GM18505 (cell line): Measurements from ENCODE around the gene CFI.

Experiments used
- ATAC-seq: cut with Tn5 transposase; IDR thresholded peaks from one replicate; pipeline ENCODE4 v1.9.1; 2021; ENCODE audit not compliant: unreplicated experiment
- POLR2A ChIP-seq: IDR thresholded peaks from 4 replicates; pipeline ENCODE4 v1.6.1; 2011; ENCODE audit warnings: borderline replicate concordance; ENCODE audit not compliant: insufficient read depth, insufficient read length; ENCODE audit errors: extremely low read depth

The CFI gene

GRCh38 chr4:109755656-109756055 lies 46.1 kb downstream of the CFI start:
- ATAC-seq: no peak
- no peak for TF ChIP-seq POLR2A

DNA sequence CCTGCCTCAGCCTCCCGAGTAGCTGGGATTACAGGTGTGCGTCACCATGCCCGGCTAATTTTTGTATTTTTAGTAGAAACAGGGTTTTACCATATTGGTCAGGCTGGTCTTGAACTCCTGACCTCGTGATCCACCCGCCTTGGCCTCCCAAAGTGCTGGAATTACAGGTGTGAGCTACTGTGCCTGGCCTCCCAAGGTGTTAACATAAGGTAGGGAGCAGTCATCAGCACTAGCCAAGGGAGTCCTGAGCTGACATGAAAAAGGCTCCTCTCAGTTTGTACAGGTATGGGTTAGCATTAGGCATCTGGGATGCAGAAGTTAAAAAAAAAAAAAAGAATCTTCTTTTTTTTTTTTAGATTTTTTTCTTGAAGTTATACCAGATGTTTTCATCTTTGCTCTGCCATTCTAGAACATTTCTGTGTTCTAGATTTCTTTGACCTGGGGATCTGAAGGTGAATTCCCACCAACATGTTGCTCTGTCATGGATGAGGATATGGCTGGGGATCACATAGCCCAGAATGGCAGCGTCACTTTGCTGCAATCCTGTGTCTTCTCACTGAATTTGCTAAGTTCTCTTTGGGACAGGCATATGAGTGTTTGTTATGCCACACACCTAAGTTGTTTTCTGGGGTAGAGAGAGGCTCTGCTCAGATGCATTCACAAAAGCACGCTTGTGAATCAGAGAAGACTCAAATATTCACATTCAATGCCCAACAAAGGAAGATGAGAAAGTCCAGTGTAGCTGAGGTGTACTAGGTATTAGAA lies 47.5 kb downstream of the CFI start:
- no peak for ATAC-seq
- no peak for TF ChIP-seq POLR2A

GRCh38 chr4:109752525-109752924 lies 49.3 kb downstream of the CFI start:
- TF ChIP-seq POLR2A: no peak
- ATAC-seq: no peak

GRCh38 chr4:109751852-109752251 lies 49.9 kb downstream of the CFI start:
- no peak for ATAC-seq
- no peak for TF ChIP-seq POLR2A

- no peak for TF ChIP-seq POLR2A
- no peak for ATAC-seq
Observed at GRCh38 chr4:109750652-109751244, 51.1 kb downstream of the CFI start.

- no peak for TF ChIP-seq POLR2A
- no peak for ATAC-seq
Observed at GRCh38 chr4:109749388-109750082, 52.3 kb downstream of the CFI start.

GRCh38 chr4:109748114-109748513 lies 53.7 kb downstream of the CFI start:
- no peak for ATAC-seq

DNA sequence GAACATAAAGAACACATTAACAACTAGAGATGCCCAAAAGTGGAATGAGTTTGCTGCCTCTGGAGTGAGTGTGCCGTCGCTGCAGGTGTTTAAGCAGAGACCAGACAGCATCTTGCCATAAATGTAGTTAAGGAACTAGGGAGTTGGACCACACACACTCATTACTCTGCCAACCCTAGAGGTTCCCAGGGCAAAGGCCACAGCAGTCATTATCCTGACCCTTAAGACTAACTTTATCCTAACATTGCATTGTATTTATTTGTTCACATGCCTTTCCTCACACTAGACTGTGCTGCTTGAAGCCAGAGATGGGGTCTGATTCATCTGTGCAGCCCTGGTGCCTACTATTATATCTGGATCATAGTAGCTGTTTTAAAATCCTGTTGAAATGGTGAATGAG lies 55.1 kb downstream of the CFI start:
- no peak for ATAC-seq
- no peak for TF ChIP-seq POLR2A

More at GRCh38 chr4:109748114-109748513, 53.7 kb downstream of the CFI start:
- TF ChIP-seq POLR2A: no peak

GRCh38 chr4:109745830-109746229 lies 56.0 kb downstream of the CFI start:
- ATAC-seq: no peak
- TF ChIP-seq POLR2A: no peak

DNA sequence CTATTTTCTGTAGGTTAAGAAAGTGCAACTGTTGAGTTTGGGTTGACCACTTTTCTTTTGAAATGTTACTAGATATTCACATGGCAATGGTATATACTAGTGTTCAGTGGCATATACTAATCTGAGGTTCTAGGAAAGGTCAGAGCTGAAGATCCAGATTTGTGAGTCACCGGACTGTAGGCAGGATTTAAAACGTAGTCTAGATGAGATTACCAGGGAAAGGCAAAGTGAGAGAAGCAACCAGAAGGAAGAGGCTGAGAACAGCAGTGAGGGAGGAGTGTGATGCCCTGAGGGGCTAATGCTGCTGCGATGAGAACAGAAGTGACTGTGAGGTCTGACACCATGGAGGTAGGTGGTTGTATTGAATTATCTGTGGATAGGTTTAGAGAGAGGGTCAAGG lies 62.3 kb downstream of the CFI start:
- TF ChIP-seq POLR2A: no peak
- ATAC-seq: no peak

- no peak for TF ChIP-seq POLR2A
- ATAC-seq: no peak
Observed at GRCh38 chr4:109738104-109738872, 63.5 kb downstream of the CFI start.

DNA sequence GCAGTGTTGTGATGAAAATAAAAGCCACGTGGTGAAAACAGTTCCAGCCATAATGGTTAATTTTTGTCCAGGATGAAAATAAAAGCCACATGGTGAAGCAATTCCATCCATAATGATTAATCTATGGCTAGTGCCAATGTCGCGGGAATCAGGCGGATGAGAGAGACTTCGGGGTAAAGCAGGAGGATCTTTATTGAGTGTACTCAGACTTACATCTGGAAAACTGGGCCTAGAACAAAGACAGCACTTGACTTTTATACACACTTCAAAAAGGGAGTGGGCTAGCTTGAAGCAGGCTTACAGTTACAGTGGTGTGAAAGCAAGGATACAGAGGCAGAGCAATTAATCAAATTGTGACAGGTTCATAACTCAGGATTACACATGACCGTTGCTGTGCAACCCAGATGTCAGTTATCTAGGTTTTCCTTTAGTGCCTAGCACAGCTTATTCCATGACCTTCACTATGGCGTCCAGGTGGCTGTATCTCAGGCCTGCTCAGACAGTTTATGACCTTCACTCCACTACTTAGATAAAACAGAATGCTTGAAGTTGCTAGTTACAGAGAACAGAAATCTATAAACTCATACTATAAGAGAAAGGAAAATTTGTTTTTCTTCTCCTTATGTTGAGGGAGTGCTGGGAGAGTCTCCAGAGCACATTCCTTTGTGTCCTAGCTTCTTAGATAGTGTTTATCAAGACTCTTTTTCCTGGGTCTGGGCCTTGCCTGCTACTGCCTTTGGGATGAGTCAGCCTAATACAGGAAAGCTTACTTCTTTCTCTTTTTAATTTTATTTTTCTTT lies 66.0 kb downstream of the CFI start:
- ATAC-seq: no peak
- no peak for TF ChIP-seq POLR2A
